ENCODE data around the gene MAP3K5.

MAP3K5 gene

GRCh38 chr6:136511397-136511796 lies 280.9 kb downstream of the MAP3K5 start:
- H3K4me3 ChIP-seq, result no peak overlapping the region
- H4K20me1 ChIP-seq, result no peaks in the 10 kb centered on the region
- no peak for TF ChIP-seq Cebpa-rat (IDR thresholded peaks at IDR 0.05)
- H3K4me1 ChIP-seq, result peaks cover 0 to 12% (median 3%) of the 10 kb centered on the region in 10 experiments; a peak in 9 of 20 replicates
- no peak overlapping the region for H3K27ac ChIP-seq
- no peak overlapping the region for H3K4me2 ChIP-seq
- H3K27me3 ChIP-seq, result no peaks in the 10 kb centered on the region
- H3K36me3 ChIP-seq, result no peaks in the 10 kb centered on the region
- no peaks in the 10 kb centered on the region for H3K9me3 ChIP-seq (replicated peaks in 1 of 11)
- no peak overlapping the region for H3K9ac ChIP-seq

DNA sequence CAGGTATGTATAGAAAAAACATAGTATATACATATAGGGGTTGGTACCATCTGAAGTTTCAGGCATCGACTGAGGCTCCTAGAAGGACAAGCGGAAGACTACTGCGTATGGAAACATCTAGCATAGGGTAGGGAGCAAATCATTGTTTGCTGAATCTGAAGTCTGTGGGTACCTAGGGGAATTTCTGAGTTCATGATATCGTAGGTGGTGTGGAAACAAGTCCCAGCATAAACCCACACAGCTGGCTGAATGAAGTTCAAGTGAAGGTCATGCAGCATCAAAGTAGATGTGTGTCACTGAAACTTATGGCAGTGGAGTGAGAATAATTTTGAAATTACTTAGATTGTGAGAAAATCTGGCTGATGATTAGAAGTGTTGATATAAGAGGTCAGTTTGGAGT lies 281.5 kb downstream of the MAP3K5 start:
- no peak overlapping the region for H3K4me2 ChIP-seq
- H3K4me3 ChIP-seq, result no peak overlapping the region
- TF ChIP-seq Cebpa-rat (IDR thresholded peaks at IDR 0.05), result no peak

GRCh38 chr6:136510299-136510698 lies 282.0 kb downstream of the MAP3K5 start:
- H3K9ac ChIP-seq, result no peak overlapping the region
- H3K4me3 ChIP-seq, result no peak overlapping the region
- no peaks in the 10 kb centered on the region for H3K9me3 ChIP-seq (replicated peaks in 1 of 11)
- H3K27me3 ChIP-seq, result no peaks in the 10 kb centered on the region
- H3K36me3 ChIP-seq, result no peaks in the 10 kb centered on the region
- no peak for TF ChIP-seq Cebpa-rat (IDR thresholded peaks at IDR 0.05)
- H3K27ac ChIP-seq, result no peak overlapping the region
- no peaks in the 10 kb centered on the region for H4K20me1 ChIP-seq
- H3K4me2 ChIP-seq, result no peak overlapping the region
- H3K4me1 ChIP-seq, result peaks cover 0 to 12% (median 3%) of the 10 kb centered on the region in 10 experiments; a peak in 9 of 20 replicates

More for the DNA sequence above, 281.5 kb downstream of the MAP3K5 start:
- Histone ChIP-seq H3K4me1 (peaks cover 0 to 12% (median 3%) of the 10 kb centered on the region in 10 experiments; a peak in 9 of 20 replicates), H3K9ac (no peak overlapping the region), H4K20me1 (no peaks in the 10 kb centered on the region), H3K27ac (no peak overlapping the region), H3K36me3 (no peaks in the 10 kb centered on the region), H3K9me3 (replicated peaks in 1 of 11) (no peaks in the 10 kb centered on the region), H3K27me3 (no peaks in the 10 kb centered on the region)

GRCh38 chr6:136508725-136509392 lies 283.4 kb downstream of the MAP3K5 start:
- TF ChIP-seq Cebpa-rat (IDR thresholded peaks at IDR 0.05), result no peak

More at GRCh38 chr6:136508725-136509392, 283.4 kb downstream of the MAP3K5 start:
- Histone ChIP-seq H3K36me3 (no peaks in the 10 kb centered on the region), H3K4me3 (no peak overlapping the region), H3K4me2 (peak overlapping the region in 4 of 11 experiments; percentile 23 to 36 (median 34); a peak in 4 of 22 replicates), H3K9ac (no peak overlapping the region), H3K27me3 (no peaks in the 10 kb centered on the region), H3K4me1 (peaks cover 0 to 16% (median 3%) of the 10 kb centered on the region in 10 experiments; a peak in 9 of 20 replicates), H3K9me3 (replicated peaks in 1 of 11) (no peaks in the 10 kb centered on the region), H4K20me1 (no peaks in the 10 kb centered on the region), H3K27ac (no peak overlapping the region)
